K562 (cell line): ENCODE results near the gene SCARF1. TPM values are rescaled to one million over a fixed set of nuclear protein-coding genes. Genes with fewer than 3 reads are reported as not detected.
A peak's percentile ranks its signal among the peaks of the same experiment; 100 is the strongest.

Experiments
- CHD7 ChIP-seq: fragments of 200-600 bp; sonication (generic); IDR thresholded peaks from one replicate; pipeline ENCODE4 v1.6.1; 2012; ENCODE audit warnings: mild to moderate bottlenecking, low read depth, low read length, inconsistent platforms
- FOXA3 ChIP-seq, 2 experiments: fragments of 450-650 bp in 1 of 2; sonication (generic) in 1 of 2; formaldehyde crosslinking; IDR thresholded peaks in 1 of 2; conservative IDR thresholded peaks in 1 of 2; 2 replicates each; pipeline versions ENCODE4 v1.4.0 to v1.8.0; 2020 to 2022; ENCODE audit warnings: mild to moderate bottlenecking in 2 of 2, missing genetic modification reagents in 1 of 2
- KDM2B ChIP-seq: fragments of 250-450 bp; sonication (Bioruptor Pico); IDR thresholded peaks from 2 replicates; pipeline ENCODE4 v1.8.0; 2021; ENCODE audit warnings: mild to moderate bottlenecking, moderate library complexity
- TARDBP ChIP-seq: fragments of 450-650 bp; IDR thresholded peaks from 2 replicates; pipeline ENCODE4 v1.6.1; 2016
- VEZF1 ChIP-seq: fragments of 200-800 bp; sonication (Bioruptor generic); IDR thresholded peaks from 2 replicates; pipeline ENCODE4 v1.6.1; 2017; ENCODE audit warnings: missing genetic modification characterization, missing compliant biosample characterization
- ZBTB17 ChIP-seq: fragments of 450-650 bp; formaldehyde crosslinking; IDR thresholded peaks from 2 replicates; pipeline ENCODE4 v1.4.0; 2020; ENCODE audit warnings: mild to moderate bottlenecking
- ZFP36 ChIP-seq: fragments of 150-350 bp; IDR thresholded peaks from 2 replicates; pipeline ENCODE4 v1.6.1; 2018; ENCODE audit warnings: low read length, low read depth; ENCODE audit not compliant: partially characterized antibody
- ZNF232 ChIP-seq: sonication (generic); formaldehyde crosslinking; IDR thresholded peaks from 2 replicates; pipeline ENCODE4 v1.8.0; 2022; ENCODE audit warnings: mild to moderate bottlenecking, missing genetic modification reagents
- ZNF395 ChIP-seq: fragments of 200-800 bp; sonication (Bioruptor generic); IDR thresholded peaks from 2 replicates; pipeline ENCODE4 v1.6.1; 2017; ENCODE audit warnings: missing genetic modification characterization, missing compliant biosample characterization
- ZNF583 ChIP-seq: fragments of 250-450 bp; sonication (Bioruptor Pico); IDR thresholded peaks from 2 replicates; pipeline ENCODE4 v1.4.0; 2020
- ZNF655 ChIP-seq: fragments of 250-450 bp; sonication (Bioruptor Pico); IDR thresholded peaks from 2 replicates; pipeline ENCODE4 v1.5.0; 2021
- polyA plus RNA-seq, 8 experiments: library from polyadenylated mRNA; depleted of rRNA in 4 of 8; stranded (reverse) in 5 of 8; unstranded in 3 of 8; fragments of >200 nt; fragmentation: Nextera tagmentation in 2 of 8; fragmentation: Illumina TruSeq in 1 of 8; extraction: Ambion mirVana in 2 of 8; extraction: Trizol in 1 of 8; gene quantifications; 2 replicates each; pipeline versions ENCODE4 v1.2.1 to v1.2.3, GENCODE V29; 2011 to 2014; ENCODE audit warnings: inconsistent platforms in 1 of 8, missing spikeins in 1 of 8
- total RNA-seq, 7 experiments: library from RNA; depleted of rRNA in 6 of 7; stranded (reverse); fragments of >200 nt in 6 of 7; fragmentation: Illumina TruSeq in 2 of 7; extraction: Trizol in 2 of 7; gene quantifications; 2 replicates each; pipeline versions ENCODE4 v1.2.1 to v1.2.3, GENCODE V29; 2011 to 2021; ENCODE audit warnings: low replicate concordance in 1 of 7

The SCARF1 gene
- total and polyA plus RNA-seq, 9 of the 15 experiments (the other 6 are each of a cell fraction or from before 2014, with no cell fraction given): 0.04 to 2.1 (median 0.63) TPM

- TF ChIP-seq ZNF395: no peak
- TF ChIP-seq ZNF583 (CRISPR knock-in tag): no peak
- TF ChIP-seq ZBTB17 (CRISPR knock-in tag): no peak
- TF ChIP-seq ZNF232: 0 out of 2 replicates have a peak, but pooled peaks have one; percentile 46
- TF ChIP-seq KDM2B (CRISPR knock-in tag): no peak; the same call in 1 of the 2 replicates
- TF ChIP-seq ZNF655 (CRISPR knock-in tag): no peak
- no peak for TF ChIP-seq FOXA3 (CRISPR knock-in tag; conservative IDR thresholded peaks at IDR 0.05 in 1 of 2, IDR thresholded peaks at IDR 0.05 in 1 of 2)
- no peak for TF ChIP-seq TARDBP
- no peak for TF ChIP-seq CHD7
- peak; percentile 74 for TF ChIP-seq VEZF1 (CRISPR knock-in tag)
- TF ChIP-seq ZFP36: no peak
These were observed 3.7 kb upstream of the SCARF1 start (continued) for GRCh38 chr17:1648963-1649843.
